Activated T-cell treated with anti-CD3 and anti-CD28 coated beads, Interleukin-2, amount 50 U/mL, for 24 hours (primary cell): ENCODE measurements around the gene AGXT.

Source experiments
- DNase-seq: peaks from one replicate; pipeline ENCODE4 v3.0.0-alpha.2; 2020
- H3K27ac Mint-ChIP-seq: 2 replicates; pipeline ENCODE4 v1.8.0; 2020; ENCODE audit warnings: mild to moderate bottlenecking, mixed read lengths
- H3K27me3 Mint-ChIP-seq: 2 replicates; pipeline ENCODE4 v1.8.0; 2020; ENCODE audit warnings: mixed read lengths
- H3K36me3 Mint-ChIP-seq: 2 replicates; pipeline ENCODE4 v1.8.0; 2020; ENCODE audit warnings: low read depth, mixed read lengths
- H3K4me1 Mint-ChIP-seq: 2 replicates; pipeline ENCODE4 v1.8.0; 2020; ENCODE audit warnings: low read depth, mixed read lengths
- H3K4me3 Mint-ChIP-seq: 2 replicates; pipeline ENCODE4 v1.8.0; 2020; ENCODE audit warnings: mild to moderate bottlenecking, moderate library complexity, mixed read lengths
- H3K9me3 Mint-ChIP-seq: 2 replicates; pipeline ENCODE4 v1.8.0; 2020; ENCODE audit warnings: mixed read lengths

AGXT gene

DNA sequence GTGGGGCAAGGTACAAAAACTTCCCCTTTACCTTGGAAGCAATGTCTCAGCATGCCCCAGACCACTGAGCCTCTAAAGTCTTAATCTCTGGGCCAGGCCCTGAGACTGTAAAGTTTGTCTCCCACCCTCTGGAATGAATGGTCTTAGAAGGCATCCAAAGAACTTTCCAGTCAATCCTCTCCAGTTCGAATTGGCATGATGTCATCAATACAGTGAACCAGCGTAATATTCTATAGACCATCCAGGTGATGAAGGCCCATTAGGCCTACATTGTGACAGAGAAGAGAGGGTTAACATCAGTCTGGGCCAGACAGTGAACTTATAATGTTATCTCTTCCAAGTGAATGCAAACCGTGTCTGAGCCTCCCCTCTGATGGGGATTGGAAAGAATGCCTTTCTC is 16.1 kb downstream of the AGXT start:
- H3K4me3 Mint-ChIP-seq, result no peak overlapping the region
- DNase-seq, result no peak
- no peaks in the 10 kb centered on the region for H3K9me3 Mint-ChIP-seq
- H3K27ac Mint-ChIP-seq, result no peak overlapping the region
- no peaks in the 10 kb centered on the region for H3K27me3 Mint-ChIP-seq
- H3K36me3 Mint-ChIP-seq, result no peaks in the 10 kb centered on the region
- peaks cover 1% of the 10 kb centered on the region for H3K4me1 Mint-ChIP-seq

DNA sequence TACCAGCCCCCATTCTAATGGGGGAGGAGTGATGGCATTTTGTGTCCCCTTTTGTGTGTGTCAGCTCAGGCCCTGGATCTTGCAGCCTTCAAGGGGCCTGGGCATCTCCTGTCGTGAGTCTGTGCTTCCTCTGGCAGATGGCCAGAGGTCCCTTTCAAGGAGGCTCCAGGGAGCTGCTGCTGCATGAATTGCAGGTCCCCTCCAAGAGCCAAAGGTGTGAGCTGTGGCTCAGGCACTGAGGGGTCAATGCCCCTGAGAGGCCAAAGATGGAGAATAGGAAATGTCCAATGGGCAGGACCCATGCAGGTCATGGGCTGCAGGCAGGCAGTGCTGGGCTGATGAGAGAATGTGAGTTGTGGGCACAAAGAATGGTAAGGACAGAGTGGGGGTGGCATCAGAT is 16.9 kb downstream of the AGXT start:
- Mint-ChIP-seq H3K27me3 (no peaks in the 10 kb centered on the region), H3K4me1 (peaks cover 1% of the 10 kb centered on the region), H3K36me3 (no peaks in the 10 kb centered on the region), H3K4me3 (no peak overlapping the region), H3K9me3 (no peaks in the 10 kb centered on the region), H3K27ac (no peak overlapping the region)
- no peak for DNase-seq

DNA sequence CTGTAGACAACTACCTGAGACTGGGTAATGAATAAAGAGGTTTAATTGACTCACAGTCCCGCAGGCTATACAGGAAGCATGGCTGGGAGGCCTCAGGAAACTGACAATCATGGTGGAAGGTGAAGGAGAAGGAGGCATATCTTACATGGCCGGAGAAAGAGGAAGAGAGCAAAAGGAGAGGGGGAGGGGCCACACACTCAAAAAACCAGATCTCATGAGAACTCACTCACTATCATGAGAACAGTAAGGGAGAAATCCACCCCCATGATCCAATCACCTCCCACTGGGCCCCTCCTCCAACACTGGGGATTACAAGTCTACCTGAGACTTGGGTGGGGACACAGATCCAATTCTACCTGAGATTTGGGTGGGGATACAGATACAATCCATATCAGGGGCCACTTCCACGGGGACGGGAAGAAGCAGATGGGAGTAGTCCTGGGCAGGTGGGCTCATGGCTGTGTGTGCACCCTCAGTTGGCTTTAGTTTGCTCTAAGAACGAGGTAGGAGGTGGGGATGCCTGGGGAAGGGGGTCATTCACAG is 17.5 kb downstream of the AGXT start:
- Mint-ChIP-seq H3K9me3 (no peaks in the 10 kb centered on the region), H3K4me1 (peaks cover 1% of the 10 kb centered on the region), H3K27me3 (no peaks in the 10 kb centered on the region)

DNA sequence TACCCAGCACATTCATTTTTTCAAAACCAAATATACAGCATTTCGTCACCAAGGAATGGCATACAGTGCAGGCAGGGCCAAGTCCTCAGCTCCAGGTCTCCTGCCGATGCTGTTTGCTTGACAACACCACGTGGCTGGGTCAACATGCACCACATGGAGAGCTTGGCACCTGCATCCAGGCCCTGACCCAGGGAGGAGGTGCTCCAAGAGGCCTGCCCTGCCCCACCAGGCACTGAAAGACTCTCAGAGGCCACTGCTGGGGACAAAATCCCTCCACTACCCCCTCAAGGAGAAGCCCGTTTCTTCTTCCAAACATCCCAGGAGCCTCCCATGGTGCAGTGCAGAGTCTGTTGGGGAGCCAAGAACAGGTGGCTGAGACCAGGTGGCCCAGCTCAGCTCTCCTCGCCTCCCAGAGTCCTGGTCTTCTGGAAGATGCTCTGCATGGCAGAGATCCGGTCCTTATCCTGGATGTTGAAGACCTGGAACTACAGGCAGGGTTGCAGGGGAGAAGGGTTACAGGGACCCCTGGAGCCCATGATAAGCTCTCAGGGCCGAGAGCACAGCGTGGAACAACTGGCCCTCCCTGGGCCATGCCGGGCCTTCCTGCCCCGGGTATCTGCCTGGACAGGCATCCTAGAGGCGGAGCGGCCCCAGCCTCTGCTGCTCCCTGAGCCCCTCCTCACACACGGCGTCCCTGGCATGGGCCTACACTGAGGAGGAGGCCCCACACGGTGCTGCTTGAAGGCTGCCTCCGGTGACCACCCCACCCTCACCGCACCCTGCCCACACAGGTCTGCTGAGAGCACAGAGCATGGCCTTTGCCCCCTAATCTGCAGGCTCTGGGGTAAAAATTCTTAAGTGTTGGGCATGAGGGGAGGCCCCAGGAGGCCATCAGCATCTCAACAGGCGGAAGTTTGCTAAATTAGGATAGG is 18.3 kb downstream of the AGXT start:
- Mint-ChIP-seq H3K36me3 (no peaks in the 10 kb centered on the region), H3K4me1 (no peaks in the 10 kb centered on the region), H3K9me3 (no peaks in the 10 kb centered on the region), H3K27me3 (no peaks in the 10 kb centered on the region), H3K4me3 (no peak overlapping the region), H3K27ac (no peak overlapping the region)
- no peak for DNase-seq

More for the DNA sequence above, 17.5 kb downstream of the AGXT start:
- Mint-ChIP-seq H3K4me3 (no peak overlapping the region), H3K36me3 (no peaks in the 10 kb centered on the region), H3K27ac (no peak overlapping the region)
- DNase-seq, result no peak

DNA sequence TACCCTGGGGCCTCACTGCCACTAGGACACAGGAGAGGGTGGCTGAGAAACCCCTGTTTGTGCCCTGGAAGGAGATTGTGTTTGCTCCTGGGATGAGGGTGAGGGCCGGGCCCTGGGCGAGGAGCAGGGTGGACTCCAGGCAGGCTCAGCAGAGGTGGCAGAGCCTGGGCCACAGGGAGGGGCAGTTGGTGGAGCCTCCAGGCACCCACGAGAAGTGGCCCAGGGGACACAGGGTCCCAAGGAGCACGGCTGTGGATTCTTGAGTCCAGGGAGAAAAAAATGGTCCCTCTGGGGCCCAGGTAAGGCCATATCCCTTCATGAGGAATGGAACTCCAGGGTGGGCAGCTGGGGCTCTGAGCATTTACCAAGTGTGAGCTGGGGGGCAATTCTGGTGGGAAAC is 19.0 kb downstream of the AGXT start:
- no peak for DNase-seq
- Mint-ChIP-seq H3K36me3 (no peaks in the 10 kb centered on the region), H3K9me3 (no peaks in the 10 kb centered on the region), H3K4me3 (no peak overlapping the region), H3K4me1 (no peaks in the 10 kb centered on the region), H3K27ac (no peak overlapping the region), H3K27me3 (no peaks in the 10 kb centered on the region)

DNA sequence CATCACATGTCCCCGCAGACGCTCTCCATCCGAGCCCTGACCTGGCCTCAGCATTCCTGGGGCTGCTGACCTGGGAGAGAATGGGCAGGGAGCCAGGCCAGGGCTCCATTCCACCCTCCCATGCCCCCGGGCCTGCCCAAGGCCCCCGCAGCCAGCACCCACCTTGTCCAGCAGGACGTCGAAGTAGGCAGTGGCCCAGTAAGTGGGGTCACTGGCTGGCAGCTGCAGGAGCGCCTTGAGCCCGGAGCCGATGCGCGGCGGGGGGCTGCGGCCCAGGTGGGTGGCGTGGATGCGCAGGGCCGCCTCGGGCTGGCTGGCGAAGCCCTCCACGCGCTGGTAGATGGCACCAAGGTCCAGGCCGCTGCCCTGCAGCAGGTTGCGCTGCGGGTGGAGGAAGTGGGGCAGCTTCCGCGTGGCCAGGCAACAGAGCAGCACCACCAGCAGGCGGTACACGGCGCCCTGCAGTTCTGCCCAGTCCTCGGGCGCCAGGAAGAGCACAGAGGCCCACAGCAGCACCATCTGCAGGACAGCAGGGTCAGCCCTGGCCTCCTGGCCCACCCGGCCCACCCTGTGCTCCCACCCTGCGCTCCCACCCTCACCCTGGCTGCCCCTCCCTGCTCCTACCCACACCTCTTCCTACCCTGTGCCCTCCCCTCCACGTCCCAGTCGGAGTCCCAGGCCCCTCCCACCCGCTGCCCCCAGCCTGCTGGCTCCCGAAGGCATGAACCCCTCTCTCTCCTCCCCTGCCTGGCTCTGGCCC is 19.7 kb downstream of the AGXT start:
- no peaks in the 10 kb centered on the region for H3K36me3 Mint-ChIP-seq
- no peak overlapping the region for H3K27ac Mint-ChIP-seq
- no peak overlapping the region for H3K4me3 Mint-ChIP-seq
- no peaks in the 10 kb centered on the region for H3K4me1 Mint-ChIP-seq
- no peaks in the 10 kb centered on the region for H3K9me3 Mint-ChIP-seq
- no peak for DNase-seq
- no peaks in the 10 kb centered on the region for H3K27me3 Mint-ChIP-seq

DNA sequence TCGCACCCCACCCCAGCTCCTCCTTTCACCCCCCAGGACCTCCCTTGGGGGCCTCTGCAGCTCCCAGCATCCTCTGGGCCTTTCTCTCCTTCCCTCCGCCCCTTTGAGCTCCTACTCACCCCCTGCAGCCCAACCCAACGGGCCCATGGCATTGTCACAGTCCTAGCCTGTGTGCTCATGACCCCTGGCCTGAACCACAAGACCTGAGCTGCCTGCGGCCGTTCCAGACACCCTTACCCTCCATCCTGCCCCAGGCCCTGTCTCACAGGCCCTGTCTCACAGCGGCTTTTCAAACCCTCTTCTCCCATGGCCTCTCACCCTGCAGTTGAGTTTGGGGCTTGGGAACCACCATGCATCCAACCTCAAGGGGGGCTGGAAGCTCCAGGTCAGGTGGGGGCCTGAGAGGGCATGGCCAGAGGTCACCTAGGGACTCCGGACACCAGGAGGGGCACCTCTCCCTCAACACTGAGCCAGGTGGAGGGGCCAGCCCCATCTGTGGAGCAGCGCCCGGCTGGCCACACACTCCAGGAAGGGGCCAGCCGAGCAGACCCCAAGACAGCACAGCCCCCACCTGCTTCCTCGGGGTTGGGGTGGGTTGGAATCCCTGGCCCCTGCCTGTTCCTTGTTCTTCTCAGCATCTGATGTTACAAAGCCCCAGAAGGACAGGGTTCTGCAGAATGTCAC is 20.4 kb downstream of the AGXT start:
- Mint-ChIP-seq H3K36me3 (no peaks in the 10 kb centered on the region), H3K4me3 (no peak overlapping the region), H3K27ac (no peak overlapping the region), H3K4me1 (no peaks in the 10 kb centered on the region), H3K27me3 (no peaks in the 10 kb centered on the region), H3K9me3 (no peaks in the 10 kb centered on the region)
- DNase-seq, result no peak

DNA sequence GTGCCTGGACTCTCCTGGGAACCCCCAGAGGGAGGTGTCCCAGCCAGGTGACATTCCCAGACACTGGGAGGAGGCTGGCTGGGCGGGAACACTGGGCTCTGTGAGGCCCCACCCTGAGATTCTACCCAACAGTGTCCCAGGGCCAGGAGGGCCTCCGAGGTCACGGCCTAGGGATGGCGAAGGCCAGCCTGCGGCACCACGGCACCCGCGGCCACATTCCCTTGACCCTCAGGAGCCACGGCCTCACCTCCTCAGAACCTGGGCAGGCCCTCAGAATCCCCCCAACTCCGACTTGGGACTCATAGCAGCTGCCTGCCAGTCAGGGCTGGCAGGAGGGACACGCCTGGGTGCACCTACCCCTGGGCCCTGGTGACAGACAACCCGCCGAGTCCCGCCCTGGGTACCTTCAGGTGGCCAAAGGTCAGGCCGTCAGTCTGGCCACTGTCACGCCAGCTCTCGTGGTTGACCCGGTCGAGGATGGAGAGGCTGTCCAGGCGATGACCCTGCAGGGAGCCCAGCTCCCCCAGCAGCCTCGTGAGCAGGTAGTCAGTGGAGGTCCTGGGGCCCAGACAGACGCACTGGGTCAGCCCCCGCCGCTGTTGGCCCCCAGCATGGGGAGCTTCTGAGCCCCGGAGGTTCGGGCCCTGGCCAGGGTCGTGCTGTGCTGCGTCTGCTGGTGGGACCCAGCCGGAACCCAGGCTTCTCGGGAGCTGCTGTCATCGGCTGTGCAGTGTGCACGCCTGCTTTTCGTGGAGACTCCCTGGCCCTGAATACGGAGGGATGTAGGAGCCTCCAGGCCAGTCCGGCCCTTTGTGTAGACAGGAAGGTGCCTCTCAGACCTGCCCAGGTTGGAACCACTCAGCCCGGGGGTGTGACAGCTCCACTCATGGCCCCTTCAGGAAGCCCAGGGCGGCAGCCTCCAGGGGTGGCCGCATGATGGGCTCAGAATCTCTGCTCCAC is 21.3 kb downstream of the AGXT start:
- Mint-ChIP-seq H3K9me3 (no peaks in the 10 kb centered on the region), H3K36me3 (no peaks in the 10 kb centered on the region), H3K27me3 (no peaks in the 10 kb centered on the region), H3K27ac (no peak overlapping the region), H3K4me3 (no peak overlapping the region), H3K4me1 (no peaks in the 10 kb centered on the region)
- no peak for DNase-seq

DNA sequence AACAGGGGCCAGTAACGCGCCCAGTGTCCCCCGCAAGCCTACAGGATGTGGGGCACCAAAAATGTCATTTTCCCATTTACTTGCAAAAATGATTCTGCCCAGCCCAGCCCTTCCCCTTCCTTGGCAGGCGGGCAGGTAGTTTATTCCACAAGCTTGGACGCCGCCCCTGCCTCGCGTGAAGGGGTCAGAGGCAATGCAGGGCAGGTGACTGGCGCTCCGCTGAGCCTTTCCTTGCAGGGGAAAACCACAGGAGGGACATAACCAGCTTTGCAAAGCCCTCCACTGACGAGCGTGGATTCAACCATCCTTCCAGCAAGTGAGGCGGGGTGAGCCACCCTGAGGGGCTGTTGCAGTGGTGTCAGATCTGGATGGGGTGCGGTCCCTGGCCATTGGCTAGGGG is 22.1 kb downstream of the AGXT start:
- Mint-ChIP-seq H3K27ac (no peak overlapping the region), H3K4me3 (no peak overlapping the region), H3K9me3 (no peaks in the 10 kb centered on the region), H3K4me1 (no peaks in the 10 kb centered on the region), H3K36me3 (no peaks in the 10 kb centered on the region), H3K27me3 (no peaks in the 10 kb centered on the region)
- no peak for DNase-seq

DNA sequence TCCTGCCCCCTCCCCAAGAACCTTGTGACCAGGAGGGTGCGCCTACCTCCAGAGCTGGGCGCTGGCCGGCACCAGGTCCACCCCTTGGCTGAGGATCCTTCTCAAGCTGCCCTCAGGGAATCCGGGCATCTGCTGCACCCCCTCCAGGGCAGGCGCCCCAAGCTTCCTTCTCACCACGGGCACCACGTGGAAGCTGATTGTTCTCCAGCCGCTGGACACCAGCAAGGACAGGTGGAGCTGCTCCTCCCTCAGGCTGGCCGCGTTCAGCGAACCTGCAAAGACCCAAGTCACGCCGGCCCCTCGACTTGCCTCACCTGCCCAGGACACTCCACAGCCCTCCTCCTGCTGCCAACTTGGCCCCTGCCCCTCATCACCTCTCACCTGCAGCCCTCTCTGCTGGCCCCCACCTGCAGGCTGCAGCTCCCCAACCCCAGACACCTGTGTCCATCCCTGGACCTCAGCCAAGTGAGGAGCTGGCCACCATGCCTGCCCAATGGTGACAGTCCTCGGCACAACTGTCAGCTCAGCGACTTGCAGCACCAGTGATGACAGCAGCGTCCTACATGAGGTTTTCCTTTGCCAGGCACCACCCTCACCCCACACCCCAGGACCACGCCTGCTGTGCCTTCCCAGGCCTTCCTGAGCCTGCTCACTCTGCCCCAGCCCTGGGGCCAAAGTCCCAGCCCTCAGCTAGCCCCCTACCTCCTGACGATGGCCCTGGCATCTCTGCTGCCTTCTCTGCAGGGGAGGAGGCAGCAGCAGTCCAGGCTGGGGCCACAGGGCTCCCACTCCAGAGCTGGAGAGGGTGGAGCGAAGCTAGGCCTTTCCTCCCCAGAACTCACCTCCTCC is 23.1 kb downstream of the AGXT start:
- DNase-seq, result no peak
- Mint-ChIP-seq H3K27ac (no peak overlapping the region), H3K27me3 (no peaks in the 10 kb centered on the region), H3K9me3 (no peaks in the 10 kb centered on the region), H3K4me1 (no peaks in the 10 kb centered on the region), H3K36me3 (no peaks in the 10 kb centered on the region), H3K4me3 (no peak overlapping the region)

DNA sequence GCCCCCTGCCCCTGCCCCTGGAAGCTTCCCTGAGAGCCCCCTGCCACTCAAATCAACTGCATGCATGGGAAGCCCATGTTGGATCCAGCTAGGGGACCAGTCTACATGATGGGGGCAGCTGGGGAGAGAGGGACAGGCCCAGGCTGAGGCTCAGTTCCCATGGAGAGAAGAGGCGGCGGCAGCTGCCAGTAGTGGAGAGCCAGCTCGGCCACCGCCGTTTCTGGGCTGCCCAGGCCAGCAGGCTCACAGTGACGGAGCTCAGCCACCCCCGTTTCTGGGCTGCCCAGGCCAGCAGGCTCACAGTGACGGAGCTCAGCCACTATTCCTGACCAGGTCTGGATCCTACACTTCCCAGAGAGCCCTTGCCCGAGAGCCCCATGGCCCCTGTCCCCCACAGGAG is 23.7 kb downstream of the AGXT start:
- Mint-ChIP-seq H3K36me3 (no peaks in the 10 kb centered on the region), H3K4me3 (no peak overlapping the region), H3K9me3 (no peaks in the 10 kb centered on the region), H3K27me3 (no peaks in the 10 kb centered on the region), H3K27ac (no peak overlapping the region), H3K4me1 (no peaks in the 10 kb centered on the region)
- no peak for DNase-seq

DNA sequence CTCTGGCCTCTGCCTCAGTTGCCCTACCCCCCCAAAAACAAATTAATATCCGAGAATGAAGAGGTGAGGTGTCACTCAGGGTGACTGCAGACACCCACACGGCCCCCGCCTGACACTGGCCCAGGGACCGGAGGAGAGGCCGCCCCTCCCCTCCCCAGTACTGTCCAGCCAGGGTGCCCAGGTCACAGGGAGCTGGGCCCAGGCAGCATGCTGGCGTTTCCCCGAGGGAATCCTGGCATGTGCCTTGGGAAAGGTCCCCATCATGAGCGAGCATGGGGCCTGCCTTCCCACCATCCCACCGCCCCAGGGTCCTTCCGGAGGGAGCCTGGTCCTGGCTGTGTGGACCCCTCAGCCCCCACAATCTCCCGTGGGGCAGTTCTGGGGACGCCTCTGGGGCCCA is 24.3 kb downstream of the AGXT start:
- H3K4me1 Mint-ChIP-seq, result no peaks in the 10 kb centered on the region
- no peaks in the 10 kb centered on the region for H3K9me3 Mint-ChIP-seq
- H3K4me3 Mint-ChIP-seq, result no peak overlapping the region
- DNase-seq, result no peak
- H3K27me3 Mint-ChIP-seq, result no peaks in the 10 kb centered on the region
- H3K27ac Mint-ChIP-seq, result no peak overlapping the region
- no peaks in the 10 kb centered on the region for H3K36me3 Mint-ChIP-seq

DNA sequence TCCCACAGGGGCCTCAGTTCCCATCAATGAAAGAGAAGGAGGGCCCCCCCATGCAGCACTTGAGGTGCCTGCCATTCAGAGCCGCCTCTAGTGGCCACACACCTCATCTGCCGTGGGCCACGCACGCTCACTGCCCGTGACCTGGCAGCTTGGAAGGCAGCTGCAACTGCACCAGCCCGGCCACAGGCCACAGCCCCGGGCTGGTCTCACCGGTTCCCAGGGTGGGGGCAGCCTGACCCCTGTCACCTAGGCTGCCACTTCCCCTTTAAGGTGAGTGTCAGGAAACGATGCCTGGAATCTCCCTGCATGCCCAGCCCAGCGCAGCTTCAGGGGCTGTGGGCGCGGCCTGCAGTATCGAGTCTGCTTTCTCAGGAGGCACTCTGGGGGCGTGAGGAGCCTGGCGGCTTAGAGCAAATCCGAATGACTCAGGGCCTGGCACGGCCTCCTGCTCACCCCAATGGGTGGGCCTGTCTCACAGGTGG is 24.8 kb downstream of the AGXT start:
- no peaks in the 10 kb centered on the region for H3K4me1 Mint-ChIP-seq
- no peak overlapping the region for H3K27ac Mint-ChIP-seq
- no peaks in the 10 kb centered on the region for H3K27me3 Mint-ChIP-seq
- DNase-seq, result no peak
- no peaks in the 10 kb centered on the region for H3K36me3 Mint-ChIP-seq
- H3K9me3 Mint-ChIP-seq, result no peaks in the 10 kb centered on the region
- no peak overlapping the region for H3K4me3 Mint-ChIP-seq
